ENCODE data around the gene PDK1.

PDK1 gene

DNA sequence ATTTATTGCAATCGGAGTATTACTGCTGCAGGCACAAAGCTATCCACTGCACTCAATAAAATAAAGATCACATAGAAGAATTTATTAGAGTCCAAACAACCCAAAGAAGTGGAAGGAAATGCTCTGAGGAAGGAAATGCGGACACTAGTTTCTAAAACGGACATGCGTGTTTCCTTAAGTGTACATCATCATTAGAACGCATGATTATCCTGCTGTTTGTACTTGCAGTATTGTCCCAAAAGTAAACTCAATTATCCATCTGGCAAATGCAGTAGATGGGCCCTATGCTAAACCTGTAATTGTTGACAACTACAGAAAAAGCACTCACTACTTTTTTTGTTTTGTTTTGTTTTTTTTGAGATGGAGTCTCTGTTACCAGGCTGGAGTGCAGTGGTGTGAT is 53.6 kb downstream of the PDK1 start:
- TF ChIP-seq, protein P1, sequence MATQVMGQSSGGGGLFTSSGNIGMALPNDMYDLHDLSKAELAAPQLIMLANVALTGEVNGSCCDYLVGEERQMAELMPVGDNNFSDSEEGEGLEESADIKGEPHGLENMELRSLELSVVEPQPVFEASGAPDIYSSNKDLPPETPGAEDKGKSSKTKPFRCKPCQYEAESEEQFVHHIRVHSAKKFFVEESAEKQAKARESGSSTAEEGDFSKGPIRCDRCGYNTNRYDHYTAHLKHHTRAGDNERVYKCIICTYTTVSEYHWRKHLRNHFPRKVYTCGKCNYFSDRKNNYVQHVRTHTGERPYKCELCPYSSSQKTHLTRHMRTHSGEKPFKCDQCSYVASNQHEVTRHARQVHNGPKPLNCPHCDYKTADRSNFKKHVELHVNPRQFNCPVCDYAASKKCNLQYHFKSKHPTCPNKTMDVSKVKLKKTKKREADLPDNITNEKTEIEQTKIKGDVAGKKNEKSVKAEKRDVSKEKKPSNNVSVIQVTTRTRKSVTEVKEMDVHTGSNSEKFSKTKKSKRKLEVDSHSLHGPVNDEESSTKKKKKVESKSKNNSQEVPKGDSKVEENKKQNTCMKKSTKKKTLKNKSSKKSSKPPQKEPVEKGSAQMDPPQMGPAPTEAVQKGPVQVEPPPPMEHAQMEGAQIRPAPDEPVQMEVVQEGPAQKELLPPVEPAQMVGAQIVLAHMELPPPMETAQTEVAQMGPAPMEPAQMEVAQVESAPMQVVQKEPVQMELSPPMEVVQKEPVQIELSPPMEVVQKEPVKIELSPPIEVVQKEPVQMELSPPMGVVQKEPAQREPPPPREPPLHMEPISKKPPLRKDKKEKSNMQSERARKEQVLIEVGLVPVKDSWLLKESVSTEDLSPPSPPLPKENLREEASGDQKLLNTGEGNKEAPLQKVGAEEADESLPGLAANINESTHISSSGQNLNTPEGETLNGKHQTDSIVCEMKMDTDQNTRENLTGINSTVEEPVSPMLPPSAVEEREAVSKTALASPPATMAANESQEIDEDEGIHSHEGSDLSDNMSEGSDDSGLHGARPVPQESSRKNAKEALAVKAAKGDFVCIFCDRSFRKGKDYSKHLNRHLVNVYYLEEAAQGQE (IDR thresholded peaks at IDR 0.05; ENCODE audit: insufficient read depth in 1 of 2, low read depth in 2 of 2, low read length in 2 of 2), result no peak
- TF ChIP-seq SIN3A (IDR thresholded peaks at IDR 0.05; ENCODE audit: borderline replicate concordance, insufficient read depth, low read length) (no peak), POLR2AphosphoS5 (IDR thresholded peaks at IDR 0.05; ENCODE audit: low read depth, low read length) (no peak), FOXP2 (optimal IDR thresholded peaks at IDR 0.05; ENCODE audit: borderline replicate concordance, extremely low read depth, extremely low read length, insufficient read depth) (no peak), TAF1 (IDR thresholded peaks at IDR 0.05; ENCODE audit: borderline replicate concordance, insufficient read depth, low read length) (no peak)

DNA sequence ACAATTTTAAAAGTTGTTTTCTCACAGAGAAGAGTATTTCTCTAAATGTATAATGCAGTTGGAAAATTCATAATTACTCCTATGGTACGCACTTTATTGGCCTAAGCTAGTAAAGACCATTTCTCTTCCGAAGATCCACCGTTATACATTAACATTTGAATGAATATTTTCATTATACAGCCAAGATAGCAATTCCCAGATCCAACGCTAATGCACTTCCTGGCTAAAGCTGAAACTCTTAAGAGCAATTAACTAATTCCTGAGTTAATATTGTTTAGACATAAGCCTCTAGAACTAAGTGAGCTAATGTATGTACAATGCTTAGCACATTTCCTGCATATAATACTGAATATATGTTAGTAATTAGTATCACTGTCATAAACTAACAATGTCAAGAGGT is 56.2 kb downstream of the PDK1 start:
- TF ChIP-seq POLR2AphosphoS5 (IDR thresholded peaks at IDR 0.05; ENCODE audit: low read depth, low read length) (no peak), SIN3A (IDR thresholded peaks at IDR 0.05; ENCODE audit: borderline replicate concordance, insufficient read depth, low read length) (no peak), FOXP2 (optimal IDR thresholded peaks at IDR 0.05; ENCODE audit: borderline replicate concordance, extremely low read depth, extremely low read length, insufficient read depth) (no peak), TAF1 (IDR thresholded peaks at IDR 0.05; ENCODE audit: borderline replicate concordance, insufficient read depth, low read length) (no peak)
- TF ChIP-seq, protein P1 (IDR thresholded peaks at IDR 0.05; ENCODE audit: insufficient read depth in 1 of 2, low read depth in 2 of 2, low read length in 2 of 2), result no peak

DNA sequence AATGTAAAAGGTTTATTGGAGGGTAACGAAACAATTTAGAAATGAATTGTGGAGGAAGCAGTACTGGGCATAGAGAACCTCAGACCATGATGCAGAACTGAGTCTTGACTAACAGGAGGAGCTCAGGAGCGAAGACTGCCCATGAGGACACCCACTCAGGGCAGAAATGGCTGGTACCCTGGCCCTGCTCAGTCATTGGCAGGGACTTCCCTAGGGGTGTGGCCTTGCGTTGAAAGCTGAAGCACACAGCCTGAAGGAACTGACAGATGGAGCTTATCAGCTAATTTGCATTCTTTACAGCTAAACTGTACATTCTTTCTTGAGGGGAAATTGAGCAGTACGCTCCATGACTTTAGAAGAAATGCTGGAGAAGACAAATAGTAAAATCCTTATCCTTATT is 57.1 kb downstream of the PDK1 start:
- no peak for TF ChIP-seq POLR2AphosphoS5 (IDR thresholded peaks at IDR 0.05; ENCODE audit: low read depth, low read length)
- no peak for TF ChIP-seq SIN3A (IDR thresholded peaks at IDR 0.05; ENCODE audit: borderline replicate concordance, insufficient read depth, low read length)
- TF ChIP-seq FOXP2 (optimal IDR thresholded peaks at IDR 0.05; ENCODE audit: borderline replicate concordance, extremely low read depth, extremely low read length, insufficient read depth), result no peak
- TF ChIP-seq, protein P1 (IDR thresholded peaks at IDR 0.05; ENCODE audit: insufficient read depth in 1 of 2, low read depth in 2 of 2, low read length in 2 of 2), result no peak
- TF ChIP-seq TAF1 (IDR thresholded peaks at IDR 0.05; ENCODE audit: borderline replicate concordance, insufficient read depth, low read length), result no peak

DNA sequence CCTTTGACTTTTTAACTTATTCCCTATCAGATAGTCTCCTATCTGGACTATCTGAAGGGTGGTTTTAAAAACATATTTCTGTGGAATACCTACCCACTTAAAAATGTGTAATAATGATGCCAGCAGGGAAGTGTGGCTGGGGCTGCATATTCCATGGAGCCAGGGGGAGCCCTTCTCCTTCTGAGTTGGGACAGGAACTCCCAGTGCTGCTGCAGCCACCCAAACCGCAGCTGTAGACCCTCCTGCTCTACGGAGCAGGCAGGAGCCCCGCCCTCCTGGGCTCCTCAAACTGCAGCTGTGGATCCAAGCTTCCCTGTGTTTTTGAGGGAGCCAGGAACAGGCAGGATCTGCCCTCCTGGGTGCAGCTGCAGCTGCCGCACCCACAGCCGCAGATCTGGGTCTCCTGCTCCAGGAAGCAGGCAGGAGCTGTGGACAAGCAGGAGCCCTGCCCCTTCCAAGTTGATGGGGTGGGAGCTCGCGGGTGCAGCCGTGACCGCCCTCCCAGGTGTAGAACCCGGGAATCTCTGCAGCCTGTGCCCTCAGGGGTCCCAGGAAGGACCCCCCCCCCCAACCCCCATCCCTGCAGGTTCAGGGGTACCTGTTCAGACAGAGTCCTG is 57.8 kb downstream of the PDK1 start:
- TF ChIP-seq SIN3A (IDR thresholded peaks at IDR 0.05; ENCODE audit: borderline replicate concordance, insufficient read depth, low read length) (no peak), POLR2AphosphoS5 (IDR thresholded peaks at IDR 0.05; ENCODE audit: low read depth, low read length) (no peak), TAF1 (IDR thresholded peaks at IDR 0.05; ENCODE audit: borderline replicate concordance, insufficient read depth, low read length) (no peak), FOXP2 (optimal IDR thresholded peaks at IDR 0.05; ENCODE audit: borderline replicate concordance, extremely low read depth, extremely low read length, insufficient read depth) (no peak)
- TF ChIP-seq, protein P1 (IDR thresholded peaks at IDR 0.05; ENCODE audit: insufficient read depth in 1 of 2, low read depth in 2 of 2, low read length in 2 of 2), result no peak

Measured in PFSK-1 (cell line).